ENCODE results near the gene VAV1.

- TF ChIP-seq CTCF (IDR thresholded peaks at IDR 0.05) (no peak), SIN3A (IDR thresholded peaks at IDR 0.05; ENCODE audit: borderline replicate concordance, insufficient read depth, low read depth, low read length) (no peak)
Measured at GRCh38 chr19:6835501-6835900, 63.0 kb downstream of the VAV1 start.
